SK-N-SH (cell line): ENCODE measurements around the gene CEP152.

Experiments
- NRF1 ChIP-seq: IDR thresholded peaks from 2 replicates; pipeline ENCODE4 v1.6.1; 2012; ENCODE audit warnings: low read depth, mild to moderate bottlenecking, low read length
- POLR2AphosphoS5 ChIP-seq: IDR thresholded peaks from 2 replicates; pipeline ENCODE4 v1.6.1; 2012; ENCODE audit warnings: low read depth, low read length
- RAD21 ChIP-seq: IDR thresholded peaks from 2 replicates; pipeline ENCODE4 v1.6.1; 2012; ENCODE audit warnings: mild to moderate bottlenecking, low read length
- RFX5 ChIP-seq: IDR thresholded peaks from 2 replicates; pipeline ENCODE4 v1.6.1; 2012; ENCODE audit warnings: mild to moderate bottlenecking, improper control_type of control experiment, low read length
- TAF1 ChIP-seq: IDR thresholded peaks from 2 replicates; pipeline ENCODE4 v1.6.1; 2012; ENCODE audit warnings: low read depth, mild to moderate bottlenecking, low read length, moderate library complexity, borderline replicate concordance
- TF ChIP-seq, protein P1 (sequence below): fragments of 200-600 bp; sonication (generic); IDR thresholded peaks from 2 replicates; pipeline ENCODE4 v1.6.1; 2017; ENCODE audit warnings: antibody characterized with exemption, mild to moderate bottlenecking, moderate library complexity
- TF ChIP-seq, protein P2 (sequence below): fragments of 150-350 bp; IDR thresholded peaks from 2 replicates; pipeline ENCODE4 v1.6.1; 2017; ENCODE audit warnings: antibody characterized with exemption, low read length, low read depth, borderline replicate concordance

- TF ChIP-seq POLR2AphosphoS5: no peak
- TF ChIP-seq, protein P1, sequence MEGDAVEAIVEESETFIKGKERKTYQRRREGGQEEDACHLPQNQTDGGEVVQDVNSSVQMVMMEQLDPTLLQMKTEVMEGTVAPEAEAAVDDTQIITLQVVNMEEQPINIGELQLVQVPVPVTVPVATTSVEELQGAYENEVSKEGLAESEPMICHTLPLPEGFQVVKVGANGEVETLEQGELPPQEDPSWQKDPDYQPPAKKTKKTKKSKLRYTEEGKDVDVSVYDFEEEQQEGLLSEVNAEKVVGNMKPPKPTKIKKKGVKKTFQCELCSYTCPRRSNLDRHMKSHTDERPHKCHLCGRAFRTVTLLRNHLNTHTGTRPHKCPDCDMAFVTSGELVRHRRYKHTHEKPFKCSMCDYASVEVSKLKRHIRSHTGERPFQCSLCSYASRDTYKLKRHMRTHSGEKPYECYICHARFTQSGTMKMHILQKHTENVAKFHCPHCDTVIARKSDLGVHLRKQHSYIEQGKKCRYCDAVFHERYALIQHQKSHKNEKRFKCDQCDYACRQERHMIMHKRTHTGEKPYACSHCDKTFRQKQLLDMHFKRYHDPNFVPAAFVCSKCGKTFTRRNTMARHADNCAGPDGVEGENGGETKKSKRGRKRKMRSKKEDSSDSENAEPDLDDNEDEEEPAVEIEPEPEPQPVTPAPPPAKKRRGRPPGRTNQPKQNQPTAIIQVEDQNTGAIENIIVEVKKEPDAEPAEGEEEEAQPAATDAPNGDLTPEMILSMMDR: no peak
- no peak for TF ChIP-seq RAD21
- no peak for TF ChIP-seq RFX5
- no peak for TF ChIP-seq TAF1
- TF ChIP-seq, protein P2, sequence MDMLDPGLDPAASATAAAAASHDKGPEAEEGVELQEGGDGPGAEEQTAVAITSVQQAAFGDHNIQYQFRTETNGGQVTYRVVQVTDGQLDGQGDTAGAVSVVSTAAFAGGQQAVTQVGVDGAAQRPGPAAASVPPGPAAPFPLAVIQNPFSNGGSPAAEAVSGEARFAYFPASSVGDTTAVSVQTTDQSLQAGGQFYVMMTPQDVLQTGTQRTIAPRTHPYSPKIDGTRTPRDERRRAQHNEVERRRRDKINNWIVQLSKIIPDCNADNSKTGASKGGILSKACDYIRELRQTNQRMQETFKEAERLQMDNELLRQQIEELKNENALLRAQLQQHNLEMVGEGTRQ: no peak
- no peak for TF ChIP-seq NRF1
Observed at GRCh38 chr15:48785712-48786111, 25.2 kb downstream of the CEP152 start.
